HG03108 (cell line): ENCODE measurements around the gene ITCH.
"Not testable (repeated sequence)": the region's sequence is repeated elsewhere in the genome, so short reads cannot be mapped to it uniquely, and the experiment has no call there.

ENCODE experiments used
- ATAC-seq: cut with Tn5 transposase; IDR thresholded peaks from one replicate; pipeline ENCODE4 v1.9.1; 2021; ENCODE audit warnings: moderate library complexity; ENCODE audit not compliant: unreplicated experiment

ITCH gene

DNA sequence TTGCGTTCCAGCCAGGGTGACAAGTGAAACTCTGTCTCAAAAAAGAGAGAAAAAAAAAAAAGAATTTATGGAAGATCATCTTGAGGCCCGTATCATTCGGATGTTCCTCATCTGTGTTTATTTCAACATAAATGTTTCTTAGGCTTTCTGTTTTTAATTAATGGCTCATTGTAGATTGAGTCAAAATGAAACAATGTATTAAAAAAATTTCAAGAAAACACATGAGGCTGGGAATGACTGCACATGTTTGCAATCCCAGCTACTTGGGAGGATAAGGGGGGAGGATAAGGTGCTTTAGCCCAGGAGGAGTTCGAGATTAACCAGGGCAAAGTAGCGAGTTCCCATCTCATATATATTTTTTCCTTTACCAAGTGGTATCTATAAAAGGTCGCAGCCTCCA is 47.3 kb downstream of the ITCH start:
- no peak for ATAC-seq

DNA sequence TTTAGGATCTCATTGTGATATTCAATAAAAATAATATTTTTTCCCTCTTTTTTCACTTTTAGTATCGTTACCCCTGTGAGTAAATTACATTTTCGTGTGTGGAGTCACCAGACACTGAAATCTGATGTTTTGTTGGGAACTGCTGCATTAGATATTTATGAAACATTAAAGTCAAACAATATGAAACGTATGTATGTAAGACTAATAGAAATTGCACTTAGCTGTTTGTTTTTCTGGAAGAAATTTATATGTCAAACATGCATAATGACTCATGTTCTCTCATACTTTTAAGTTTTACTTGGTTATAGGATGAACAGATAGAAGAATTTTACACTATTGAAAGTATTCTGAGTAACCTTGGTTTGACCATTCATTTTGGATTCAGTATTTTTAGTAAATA is 49.4 kb downstream of the ITCH start:
- ATAC-seq: no peak

DNA sequence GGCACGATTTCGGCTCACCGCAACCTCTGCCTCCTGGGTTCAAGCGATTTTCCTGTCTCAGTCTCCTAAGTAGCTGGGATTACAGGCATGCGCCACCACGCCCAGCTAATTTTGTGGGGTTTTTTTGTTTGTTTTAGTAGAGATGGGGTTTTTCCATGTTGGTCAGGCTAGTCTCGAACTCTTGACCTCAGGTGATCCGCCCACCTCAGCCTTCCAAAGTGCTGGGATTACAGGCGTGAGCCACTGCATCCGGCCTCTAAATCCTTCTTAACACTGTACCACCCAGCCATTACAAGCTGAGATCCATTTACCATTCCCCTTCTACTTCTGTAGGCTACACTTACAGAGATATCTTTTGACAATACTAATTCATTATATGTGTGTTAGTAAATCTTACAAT is 51.5 kb downstream of the ITCH start:
- not testable (repeated sequence) for ATAC-seq

DNA sequence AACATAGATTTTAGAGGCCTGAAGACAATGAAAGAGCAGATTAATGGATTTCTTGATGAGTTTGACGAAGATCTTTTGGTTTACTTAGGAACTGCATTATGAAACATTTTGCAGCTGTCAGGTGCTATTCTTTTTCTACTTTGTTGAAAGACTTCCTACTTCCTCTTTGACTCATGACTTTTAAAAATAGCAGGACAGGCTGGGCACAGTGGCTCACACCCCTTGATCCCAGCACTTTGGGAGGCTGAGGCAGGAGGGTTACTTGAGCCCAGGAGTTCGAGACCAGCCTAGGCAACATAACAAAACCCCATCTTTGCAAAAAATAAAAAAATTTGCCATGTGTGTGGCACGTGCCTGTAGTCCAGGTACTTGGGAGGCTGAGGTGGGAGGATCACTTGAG is 52.0 kb downstream of the ITCH start:
- peak; percentile 65 for ATAC-seq

DNA sequence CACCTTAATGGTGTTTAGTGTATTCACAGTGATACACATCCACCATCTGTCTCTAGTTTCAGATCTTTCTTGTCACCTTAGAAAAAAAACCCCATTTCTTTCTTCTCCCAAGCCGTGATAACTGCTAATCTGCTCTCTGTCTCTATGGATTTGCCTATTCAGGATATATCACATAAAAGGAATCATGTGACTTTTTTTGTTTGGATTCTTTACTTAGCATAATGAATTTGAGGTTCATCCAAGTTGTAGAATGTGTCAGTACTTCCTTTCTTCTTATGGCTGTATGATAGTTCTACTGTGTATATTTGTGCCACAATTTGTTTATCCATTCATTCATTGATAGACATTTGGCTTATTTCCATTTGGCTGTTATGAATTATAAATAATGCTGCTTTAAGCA is 57.1 kb downstream of the ITCH start:
- no peak for ATAC-seq

DNA sequence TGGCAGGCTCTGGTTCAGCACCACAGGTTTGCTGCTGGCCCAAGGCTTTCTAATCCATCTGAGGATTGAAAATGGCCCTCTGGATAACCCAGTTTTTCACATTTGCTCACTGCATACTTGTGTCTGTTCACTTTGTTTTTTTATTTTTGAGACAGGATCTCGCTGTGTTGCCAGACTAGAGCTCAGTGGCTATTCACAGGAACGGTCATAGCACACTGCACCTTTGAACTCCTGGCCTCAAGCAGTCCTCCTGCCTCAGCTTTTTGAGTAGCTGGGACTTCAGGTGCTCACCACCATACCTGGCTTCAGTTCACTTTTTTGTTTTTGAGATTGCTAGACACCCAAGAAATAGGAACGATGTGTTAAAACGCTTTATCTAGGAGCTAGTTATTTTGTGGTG is 57.9 kb downstream of the ITCH start:
- no peak for ATAC-seq

DNA sequence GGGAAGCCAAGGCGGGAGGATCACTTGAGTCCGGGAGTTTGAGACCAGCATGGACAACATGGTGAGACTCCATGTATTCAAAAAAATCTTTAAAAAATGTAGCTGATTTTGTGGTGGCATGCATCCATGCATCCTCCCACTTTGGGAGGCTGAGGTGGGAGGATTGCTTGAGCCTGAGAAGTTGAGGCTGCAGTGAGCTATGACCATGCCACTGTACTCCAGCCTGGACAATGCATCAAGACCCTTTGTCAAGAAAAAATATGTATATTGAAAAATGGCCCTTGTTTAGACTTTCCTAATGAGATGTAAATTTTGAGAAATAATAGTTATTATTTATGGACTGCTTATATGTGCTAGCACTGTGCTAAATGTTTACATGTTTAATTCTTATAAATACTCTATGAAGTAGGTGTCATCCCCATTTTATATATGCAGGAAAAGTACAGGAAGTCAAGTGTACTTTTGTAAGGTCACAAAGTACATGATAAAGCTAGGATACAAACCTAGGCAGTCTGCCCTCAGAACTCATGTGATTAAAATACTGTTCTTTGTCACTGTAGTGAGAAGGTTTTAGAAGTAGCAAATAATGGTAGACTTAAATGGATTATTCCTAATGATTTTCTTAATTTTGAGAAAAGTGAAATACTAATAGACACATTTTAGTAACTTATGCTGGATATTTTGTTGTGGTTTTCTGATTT is 58.8 kb downstream of the ITCH start:
- no peak for ATAC-seq

DNA sequence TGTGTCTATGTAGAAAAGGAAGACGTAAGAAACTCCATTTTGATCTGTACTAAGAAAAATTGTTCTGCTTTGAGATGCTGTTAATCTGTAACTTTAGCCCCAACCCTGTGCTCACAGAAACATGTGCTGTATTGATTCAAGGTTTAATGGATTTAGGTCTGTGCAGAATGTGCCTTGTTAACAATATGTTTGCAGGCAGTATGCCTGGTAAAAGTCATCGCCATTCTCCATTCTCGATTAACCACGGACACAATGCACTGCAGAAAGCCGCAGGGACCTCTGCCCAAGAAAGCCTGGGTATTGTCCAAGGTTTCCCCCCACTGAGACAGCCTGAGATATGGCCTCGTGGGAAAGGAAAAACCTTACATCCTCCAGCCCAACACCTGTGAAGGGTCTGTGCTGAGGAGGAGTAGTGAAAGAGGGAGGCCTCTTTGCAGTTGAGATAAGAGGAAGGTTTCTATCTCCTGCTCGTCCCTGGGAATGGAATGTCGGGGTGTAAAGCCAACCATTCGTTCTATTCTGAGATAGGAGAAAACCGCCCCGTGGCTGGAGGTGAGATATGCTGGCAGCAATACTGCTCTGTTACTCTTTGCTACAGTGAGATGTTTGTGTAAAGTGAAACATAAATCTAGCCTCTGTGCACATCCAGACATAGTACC is 62.1 kb downstream of the ITCH start:
- not testable (repeated sequence) for ATAC-seq

DNA sequence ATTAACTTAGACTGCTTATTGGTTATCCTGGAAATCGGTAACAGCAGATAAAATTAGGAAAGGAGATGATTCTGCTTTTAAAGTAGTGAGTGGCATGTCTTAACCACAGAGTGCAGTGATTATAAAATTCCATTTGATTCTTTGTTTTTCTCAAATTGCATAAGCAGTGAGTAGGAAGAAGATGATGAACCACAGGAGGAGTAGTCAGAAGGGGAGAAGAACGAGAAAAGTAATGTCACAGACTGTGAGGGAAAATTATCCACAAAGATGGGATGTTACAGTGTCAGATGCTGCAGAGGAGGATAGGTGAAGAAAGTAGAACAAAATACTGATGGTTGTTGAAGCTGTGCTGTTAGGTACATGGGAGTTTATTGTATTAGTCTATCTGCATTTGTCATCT is 63.0 kb downstream of the ITCH start:
- ATAC-seq: no peak

DNA sequence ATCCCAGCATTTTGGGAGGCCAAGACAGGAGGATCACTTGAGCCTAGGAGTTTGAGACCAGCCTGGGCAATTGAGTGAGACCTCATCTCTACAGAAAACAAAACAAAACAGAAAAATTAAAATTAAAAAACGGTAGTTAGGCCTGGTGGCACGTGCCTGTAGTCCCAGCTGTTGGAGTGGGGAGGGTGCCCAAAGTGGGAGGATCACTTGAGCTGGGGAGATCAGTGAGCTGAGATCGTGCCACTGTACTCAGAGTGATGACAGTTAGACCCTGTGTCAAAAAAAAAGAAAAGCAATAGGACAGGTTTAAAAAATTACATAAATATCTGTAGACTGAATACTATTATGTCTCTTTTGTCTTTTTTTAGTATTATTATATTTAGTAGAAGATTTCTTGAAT is 64.3 kb downstream of the ITCH start:
- no peak for ATAC-seq

DNA sequence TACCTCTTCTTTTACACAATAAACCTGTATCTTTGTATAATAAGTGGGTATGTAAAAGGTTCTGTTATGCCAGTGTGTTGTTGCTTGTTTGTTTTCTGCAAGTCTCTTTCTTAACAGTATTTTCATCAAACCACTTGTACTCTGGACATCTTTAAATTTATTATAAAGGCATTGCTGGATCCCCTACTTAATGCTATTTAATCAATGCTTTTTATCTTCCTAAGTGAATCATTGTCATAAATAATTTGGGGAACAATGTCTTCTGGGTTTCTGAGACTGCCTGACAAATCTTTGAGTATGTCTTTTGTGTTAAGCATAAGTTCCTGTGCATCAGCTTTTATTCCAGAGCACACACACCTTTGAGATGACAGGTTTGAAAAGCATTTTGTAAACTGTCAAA is 64.7 kb downstream of the ITCH start:
- no peak for ATAC-seq

DNA sequence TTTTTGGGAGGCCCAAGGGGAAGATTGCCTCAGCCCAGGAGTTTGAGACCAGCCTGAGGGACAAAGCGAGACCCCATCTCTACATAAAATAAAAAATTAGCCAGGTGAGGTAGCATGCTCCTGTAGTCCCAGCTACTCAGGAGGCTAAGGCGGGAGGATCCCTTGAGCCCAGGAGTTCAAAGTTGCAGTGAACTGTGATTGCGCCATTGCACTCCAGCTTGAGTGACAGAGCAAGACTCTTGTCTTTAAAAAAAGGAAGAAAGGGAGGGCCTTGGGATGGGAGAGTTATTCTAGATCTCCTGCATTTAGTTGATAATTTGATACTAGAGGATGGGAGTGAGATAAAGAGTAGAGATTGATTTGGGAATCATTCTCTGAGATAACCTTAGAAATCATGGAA is 68.1 kb downstream of the ITCH start:
- ATAC-seq: no peak

DNA sequence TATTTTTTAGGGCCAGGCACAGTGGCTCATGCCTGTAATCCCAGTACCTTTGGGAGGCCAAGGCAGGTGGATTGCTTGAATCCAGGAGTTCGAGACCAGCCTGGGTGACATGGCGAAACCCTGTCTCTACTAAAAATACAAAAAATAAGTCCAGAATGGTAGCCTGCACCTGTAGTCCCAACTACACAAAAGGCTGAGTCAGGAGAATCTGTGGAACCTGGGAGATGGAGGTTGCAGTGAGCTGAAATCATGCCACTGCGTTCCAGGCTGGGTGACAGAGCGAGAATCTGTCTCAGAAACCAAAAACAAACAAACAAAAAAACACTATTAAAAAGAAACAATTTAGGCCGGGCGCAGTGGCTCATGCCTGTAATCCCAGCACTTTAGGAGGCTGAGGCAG is 69.6 kb downstream of the ITCH start:
- not testable (repeated sequence) for ATAC-seq

DNA sequence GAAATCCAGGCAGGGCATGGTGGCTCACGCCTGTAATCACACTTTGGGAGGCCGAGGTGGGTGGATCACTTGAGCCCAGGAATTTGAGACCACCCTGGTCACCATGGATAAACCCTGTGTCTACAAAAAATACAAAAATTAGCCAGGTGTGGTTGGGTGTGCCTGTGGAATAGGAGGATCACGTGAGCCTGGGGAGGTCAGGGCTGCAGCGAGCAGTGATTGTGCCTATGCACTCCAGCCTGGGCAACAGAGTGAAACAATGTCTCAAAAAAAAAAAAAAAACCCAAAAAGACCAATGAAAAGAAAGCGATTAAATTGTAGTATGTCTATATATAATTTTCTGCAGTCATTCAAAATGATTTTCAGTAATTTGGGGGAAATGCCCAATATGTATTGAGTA is 70.3 kb downstream of the ITCH start:
- no peak for ATAC-seq

DNA sequence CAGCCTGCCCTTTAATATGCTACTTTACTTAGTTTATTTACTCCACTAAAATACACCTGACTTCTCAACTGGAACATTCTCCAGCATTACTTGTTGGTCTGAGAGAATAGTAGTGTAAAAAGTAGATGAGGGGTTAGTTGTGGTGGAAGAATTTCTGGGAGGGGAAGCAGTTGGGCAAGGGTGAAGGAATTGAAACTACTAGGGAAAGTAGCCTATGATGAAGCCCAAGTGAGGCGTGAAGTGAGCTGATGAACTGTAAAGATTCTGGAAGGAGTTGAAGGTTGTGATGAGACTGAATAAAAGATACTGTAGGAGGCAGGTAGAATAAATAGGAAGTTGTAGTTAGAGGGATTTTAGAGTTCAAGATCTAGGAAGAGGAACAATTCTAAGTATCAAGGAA is 72.5 kb downstream of the ITCH start:
- no peak for ATAC-seq

DNA sequence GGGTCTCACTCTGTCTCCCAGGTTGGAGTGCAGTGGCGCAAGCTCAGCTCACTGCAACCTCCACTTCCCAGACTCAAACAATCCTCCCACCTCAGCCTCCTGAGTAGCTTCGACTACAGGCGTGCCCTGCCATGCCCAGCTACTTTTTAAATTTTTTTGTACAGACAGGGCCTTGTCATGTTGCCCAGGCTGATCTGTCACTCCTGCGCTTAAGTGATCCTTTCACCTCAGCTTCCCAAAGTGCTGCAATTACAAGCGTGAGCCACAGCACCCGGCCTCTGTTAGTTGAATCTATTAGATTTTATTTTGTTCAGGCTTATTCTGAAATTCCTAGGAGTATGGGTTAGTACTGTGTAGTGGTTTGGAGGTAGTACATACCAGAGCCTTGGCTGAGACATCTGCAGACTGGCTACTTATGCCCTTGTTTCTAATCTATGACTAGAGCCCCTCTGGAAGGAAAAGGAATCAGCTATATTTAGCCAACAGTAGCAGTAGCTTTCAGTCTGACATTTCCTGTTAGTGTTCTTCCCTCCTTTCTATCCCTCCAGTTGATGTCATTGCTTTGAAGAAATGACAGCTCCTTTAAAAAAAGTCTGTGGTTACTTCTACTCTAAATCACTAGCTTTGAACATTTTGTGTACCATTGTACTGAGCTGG is 74.4 kb downstream of the ITCH start:
- ATAC-seq: no peak

DNA sequence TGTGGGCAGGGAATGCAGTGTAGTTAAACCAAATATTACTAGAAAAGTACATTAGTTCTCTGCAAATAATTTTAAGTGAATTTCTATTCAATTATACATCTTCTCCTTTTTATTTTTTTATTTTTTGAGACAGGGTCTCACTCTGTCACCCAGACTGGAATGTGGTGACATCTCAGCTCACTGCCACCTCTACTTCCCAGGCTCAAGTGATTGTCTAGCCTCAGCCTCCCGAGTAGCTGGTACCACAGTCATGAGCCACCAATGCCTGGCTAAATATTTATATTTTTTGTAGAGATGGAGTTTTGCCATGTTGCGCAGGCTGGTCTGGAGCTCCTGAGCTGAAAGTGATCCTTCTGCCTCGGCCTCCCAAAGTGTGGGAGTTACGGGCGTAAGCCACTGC is 76.1 kb downstream of the ITCH start:
- ATAC-seq: no peak

DNA sequence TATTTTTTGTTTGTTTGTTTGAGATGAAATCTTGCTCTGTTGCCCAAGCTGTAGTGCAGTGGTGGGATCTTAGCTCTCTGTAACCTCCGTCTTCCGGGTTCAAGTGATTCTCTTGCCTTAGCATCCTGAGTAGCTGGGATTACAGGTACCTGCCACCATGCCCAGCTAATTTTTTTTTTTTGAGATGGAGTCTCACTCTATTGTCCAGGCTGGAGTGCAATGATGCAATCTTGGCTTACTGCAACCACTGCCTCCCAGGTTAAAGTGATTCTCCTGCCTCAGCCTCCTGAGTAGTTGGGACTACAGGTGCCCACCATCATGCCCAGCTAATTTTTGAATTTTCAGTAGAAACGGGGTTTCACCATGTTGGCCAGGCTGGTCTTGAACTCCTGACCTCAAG is 78.3 kb downstream of the ITCH start:
- not testable (repeated sequence) for ATAC-seq

DNA sequence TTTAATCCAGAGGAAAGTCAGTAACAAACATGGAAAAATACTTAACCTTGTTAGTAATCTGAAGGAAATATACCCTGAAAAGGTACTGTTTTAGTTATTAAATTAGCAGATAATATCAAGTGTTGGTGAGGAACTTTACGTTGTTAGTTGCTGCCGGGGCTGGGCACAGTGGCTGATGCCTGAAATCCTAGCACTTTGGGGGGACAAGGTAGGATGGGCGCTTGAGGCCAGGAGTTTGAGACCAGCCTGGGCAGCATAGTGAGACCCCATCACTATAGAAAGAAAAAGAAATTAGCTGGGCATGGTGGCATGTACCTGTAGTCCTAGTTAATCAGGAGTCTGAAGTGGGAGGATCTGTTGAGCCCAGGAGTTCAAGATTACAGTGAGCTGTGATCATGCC is 80.5 kb downstream of the ITCH start:
- ATAC-seq: no peak

DNA sequence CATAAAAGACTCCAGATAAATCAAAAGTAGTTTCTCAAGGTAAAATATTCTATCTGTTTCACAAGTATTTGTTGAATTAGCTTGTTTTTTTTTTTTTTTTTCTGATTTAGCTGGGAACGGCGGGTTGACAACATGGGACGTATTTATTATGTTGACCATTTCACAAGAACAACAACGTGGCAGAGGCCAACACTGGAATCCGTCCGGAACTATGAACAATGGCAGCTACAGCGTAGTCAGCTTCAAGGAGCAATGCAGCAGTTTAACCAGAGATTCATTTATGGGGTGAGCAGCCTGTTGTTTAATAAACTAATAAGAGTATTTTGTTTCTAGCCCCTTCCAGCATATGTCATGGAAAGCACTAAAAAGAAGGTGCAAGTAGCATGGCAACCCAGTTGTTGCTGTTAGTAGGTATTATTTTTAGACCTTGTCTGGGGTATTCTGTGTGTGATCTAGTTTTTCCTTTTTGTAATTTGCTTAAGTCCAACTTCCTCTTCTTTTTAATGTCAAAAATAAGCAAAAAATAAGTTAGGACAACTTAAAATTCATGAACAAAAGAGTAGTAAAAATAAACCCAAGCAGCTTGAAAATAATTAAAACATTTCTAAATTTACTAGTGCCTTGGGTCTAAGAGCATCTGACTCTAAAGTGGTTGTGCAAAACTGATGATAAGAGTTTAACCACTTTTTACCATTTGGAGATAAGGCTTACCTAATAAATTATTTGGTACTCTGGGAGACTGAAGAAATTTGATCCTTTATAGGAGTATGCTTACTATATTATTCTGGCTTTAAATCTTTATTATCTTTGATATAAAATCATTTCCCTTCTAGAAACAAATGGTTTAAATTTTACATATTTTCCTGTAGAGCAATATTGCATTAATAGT is 82.3 kb downstream of the ITCH start:
- ATAC-seq: no peak

DNA sequence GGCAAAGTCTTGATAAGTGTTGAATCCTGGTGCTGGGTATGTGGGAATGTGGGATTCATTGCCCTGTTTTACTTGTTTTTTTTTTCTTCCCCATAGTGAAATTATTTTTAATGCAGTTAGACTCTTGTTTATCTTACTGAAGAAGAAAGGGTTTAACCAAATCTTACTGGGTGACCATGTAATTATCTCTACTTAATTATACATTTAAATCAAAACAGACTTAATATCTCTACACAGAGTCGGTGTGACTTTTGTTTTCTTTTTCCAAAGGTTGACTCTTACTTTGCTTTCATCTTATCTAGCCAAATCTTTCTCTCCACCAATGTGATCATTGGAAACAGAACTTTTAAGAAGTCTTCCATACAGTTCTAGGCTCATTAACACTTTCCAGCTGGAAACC is 85.4 kb downstream of the ITCH start:
- ATAC-seq: no peak
